Trophoblast cell (in vitro differentiated cells and primary cell): ENCODE results near the gene NDEL1.

Experiments
- DNase-seq, 2 donors: peaks; one replicate each; pipeline ENCODE4 v3.0.0-alpha.2; 2016
- H2AFZ ChIP-seq: 2 replicates; pipeline ENCODE4 v1.6.1; 2013; ENCODE audit warnings: low read length, moderate library complexity, mild to moderate bottlenecking; ENCODE audit not compliant: insufficient read depth, poor library complexity
- H2AK5ac ChIP-seq: 2 replicates; pipeline ENCODE4 v1.6.1; 2013; ENCODE audit warnings: mild to moderate bottlenecking, low read length
- H2BK120ac ChIP-seq: 2 replicates; pipeline ENCODE4 v1.6.1; 2013; ENCODE audit warnings: low read length, mild to moderate bottlenecking, moderate library complexity; ENCODE audit not compliant: insufficient read depth, poor library complexity
- H2BK12ac ChIP-seq: 2 replicates; pipeline ENCODE4 v1.6.1; 2013; ENCODE audit warnings: mild to moderate bottlenecking, low read length, moderate library complexity
- H2BK5ac ChIP-seq: 2 replicates; pipeline ENCODE4 v1.6.1; 2013; ENCODE audit warnings: low read length, low read depth, moderate library complexity, mild to moderate bottlenecking; ENCODE audit not compliant: poor library complexity
- H3K14ac ChIP-seq: 2 replicates; pipeline ENCODE4 v1.6.1; 2013; ENCODE audit warnings: mild to moderate bottlenecking, low read length
- H3K18ac ChIP-seq: 2 replicates; pipeline ENCODE4 v1.6.1; 2013; ENCODE audit warnings: mild to moderate bottlenecking, low read length
- H3K23ac ChIP-seq: 2 replicates; pipeline ENCODE4 v1.6.1; 2013; ENCODE audit warnings: low read length
- H3K27ac ChIP-seq: 2 replicates; pipeline ENCODE4 v1.5.1; 2013; ENCODE audit warnings: low read depth, mild to moderate bottlenecking, inconsistent platforms, low read length, moderate library complexity
- H3K27me3 ChIP-seq: 2 replicates; pipeline ENCODE4 v1.6.1; 2013; ENCODE audit warnings: inconsistent platforms, mild to moderate bottlenecking, low read length, moderate library complexity; ENCODE audit not compliant: insufficient read depth
- H3K36me3 ChIP-seq, 2 experiments: 1 replicate in 1 of 2; 2 replicates in 1 of 2; pipeline ENCODE4 v1.6.1; 2013; ENCODE audit warnings: low read length in 2 of 2, mild to moderate bottlenecking in 2 of 2, moderate library complexity in 1 of 2; ENCODE audit not compliant: insufficient read depth in 2 of 2, control insufficient read depth in 1 of 2
- H3K4ac ChIP-seq: 2 replicates; pipeline ENCODE4 v1.6.1; 2013; ENCODE audit warnings: low read depth, mild to moderate bottlenecking, low read length, moderate library complexity
- H3K4me1 ChIP-seq, 2 experiments: 1 replicate in 1 of 2; 2 replicates in 1 of 2; pipeline ENCODE4 v1.6.1; 2013; ENCODE audit warnings: low read length in 2 of 2, mild to moderate bottlenecking in 2 of 2, moderate library complexity in 1 of 2; ENCODE audit not compliant: insufficient read depth in 2 of 2, control insufficient read depth in 1 of 2
- H3K4me2 ChIP-seq: 2 replicates; pipeline ENCODE4 v1.6.1; 2013; ENCODE audit warnings: inconsistent platforms, mild to moderate bottlenecking, low read length, moderate library complexity
- H3K4me3 ChIP-seq: 2 replicates; pipeline ENCODE4 v1.5.1; 2013; ENCODE audit warnings: mild to moderate bottlenecking, low read depth, low read length, inconsistent platforms
- H3K79me1 ChIP-seq: one replicate; pipeline ENCODE4 v1.6.1; 2013; ENCODE audit warnings: low read length
- H3K79me2 ChIP-seq: 2 replicates; pipeline ENCODE4 v1.6.1; 2013; ENCODE audit warnings: low read length, mild to moderate bottlenecking; ENCODE audit not compliant: control insufficient read depth, insufficient read depth, poor library complexity
- H3K9ac ChIP-seq: 2 replicates; pipeline ENCODE4 v1.6.1; 2013; ENCODE audit warnings: mild to moderate bottlenecking, low read length
- H3K9me3 ChIP-seq: 2 replicates; pipeline ENCODE4 v1.6.1; 2013; ENCODE audit warnings: low read depth, mild to moderate bottlenecking, control low read depth, inconsistent platforms, low read length; ENCODE audit not compliant: insufficient read depth
- H4K12ac ChIP-seq: 2 replicates; pipeline ENCODE4 v1.6.1; 2013; ENCODE audit warnings: low read depth, mild to moderate bottlenecking, low read length, moderate library complexity
- H4K8ac ChIP-seq: 2 replicates; pipeline ENCODE4 v1.6.1; 2013; ENCODE audit warnings: low read depth, mild to moderate bottlenecking, low read length, moderate library complexity
- H4K91ac ChIP-seq: one replicate; pipeline ENCODE4 v1.6.1; 2013; ENCODE audit warnings: low read depth, mild to moderate bottlenecking, low read length, moderate library complexity
- WGBS: extraction: QIAGEN DNeasy Blood & Tissue Kit; methylation state at CpG from one replicate; pipeline ENCODE4 v1.1.7; 2013; ENCODE audit warnings: missing lambda C conversion rate; ENCODE audit not compliant: insufficient read length, insufficient coverage; ENCODE audit errors: extremely low coverage; 5-methylcytosine and 5-hydroxymethylcytosine counted together

NDEL1 gene

DNA sequence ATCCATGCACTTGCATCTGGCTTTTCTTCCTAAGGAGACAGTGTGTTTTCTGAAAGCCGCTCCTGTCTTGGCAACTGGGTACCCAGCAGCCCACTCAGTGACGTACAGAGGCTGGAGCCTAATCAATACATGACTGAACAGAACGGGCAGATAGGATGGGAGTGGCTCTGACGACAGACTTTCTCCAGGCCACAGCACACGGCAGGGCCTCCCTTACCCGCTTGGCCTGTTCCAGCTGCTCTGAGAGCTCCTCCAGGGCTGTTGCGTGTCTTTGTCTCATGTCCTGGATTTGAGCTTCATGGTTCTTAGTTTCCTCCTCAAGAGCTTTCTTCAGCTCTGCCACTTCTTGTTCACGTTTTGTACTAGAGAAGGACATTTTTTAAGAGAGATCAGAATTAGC is 64.9 kb downstream of the NDEL1 start:
- no CpG with 5 or more reads among the region's 8 CpGs for WGBS

GRCh38 chr17:8502126-8502525 is 66.4 kb downstream of the NDEL1 start:
- no peak overlapping the region for H2BK12ac ChIP-seq
- H4K8ac ChIP-seq, result no peak overlapping the region
- no peak overlapping the region for H4K12ac ChIP-seq
- no peaks in the 10 kb centered on the region for H3K4me1 ChIP-seq
- H3K27ac ChIP-seq, result no peak overlapping the region
- WGBS, result no CpG with 5 or more reads among the region's 6 CpGs
- H2BK5ac ChIP-seq, result no peak overlapping the region
- no peak overlapping the region for H2AK5ac ChIP-seq
- H2AFZ ChIP-seq, result no peak overlapping the region
- H3K4me2 ChIP-seq, result no peak overlapping the region
- no peak for DNase-seq
- H3K9me3 ChIP-seq, result peaks cover 4% of the 10 kb centered on the region
- no peak overlapping the region for H2BK120ac ChIP-seq
- no peak overlapping the region for H3K14ac ChIP-seq
- H3K18ac ChIP-seq, result no peak overlapping the region
- H3K9ac ChIP-seq, result no peak overlapping the region
- peaks cover 57 to 78% of the 10 kb centered on the region in 2 experiments for H3K36me3 ChIP-seq
- H4K91ac ChIP-seq, result no peak overlapping the region
- no peak overlapping the region for H3K23ac ChIP-seq
- H3K79me2 ChIP-seq, result no peaks in the 10 kb centered on the region
- no peak overlapping the region for H3K4ac ChIP-seq
- no peaks in the 10 kb centered on the region for H3K79me1 ChIP-seq
- H3K27me3 ChIP-seq, result no peaks in the 10 kb centered on the region
- H3K4me3 ChIP-seq, result no peak overlapping the region

More for the DNA sequence above, 64.9 kb downstream of the NDEL1 start:
- Histone ChIP-seq H2BK120ac (no peak overlapping the region), H3K4me3 (no peak overlapping the region), H2BK12ac (no peak overlapping the region), H3K27ac (no peak overlapping the region), H2BK5ac (no peak overlapping the region), H3K9me3 (peaks cover 4% of the 10 kb centered on the region), H4K8ac (no peak overlapping the region), H3K27me3 (no peaks in the 10 kb centered on the region), H4K12ac (no peak overlapping the region), H3K4ac (no peak overlapping the region), H3K4me2 (no peak overlapping the region), H3K14ac (no peak overlapping the region), H4K91ac (no peak overlapping the region), H3K79me1 (no peaks in the 10 kb centered on the region), H3K79me2 (no peaks in the 10 kb centered on the region), H3K23ac (no peak overlapping the region), H2AK5ac (no peak overlapping the region), H3K18ac (no peak overlapping the region), H3K36me3 (peaks cover 60 to 79% of the 10 kb centered on the region in 2 experiments), H3K9ac (no peak overlapping the region), H3K4me1 (no peaks in the 10 kb centered on the region), H2AFZ (no peak overlapping the region)
- no peak for DNase-seq

GRCh38 chr17:8503368-8503767 is 67.7 kb downstream of the NDEL1 start:
- no CpG with 5 or more reads among the region's 6 CpGs for WGBS
- Histone ChIP-seq H2BK12ac (no peak overlapping the region), H3K4ac (no peak overlapping the region)

DNA sequence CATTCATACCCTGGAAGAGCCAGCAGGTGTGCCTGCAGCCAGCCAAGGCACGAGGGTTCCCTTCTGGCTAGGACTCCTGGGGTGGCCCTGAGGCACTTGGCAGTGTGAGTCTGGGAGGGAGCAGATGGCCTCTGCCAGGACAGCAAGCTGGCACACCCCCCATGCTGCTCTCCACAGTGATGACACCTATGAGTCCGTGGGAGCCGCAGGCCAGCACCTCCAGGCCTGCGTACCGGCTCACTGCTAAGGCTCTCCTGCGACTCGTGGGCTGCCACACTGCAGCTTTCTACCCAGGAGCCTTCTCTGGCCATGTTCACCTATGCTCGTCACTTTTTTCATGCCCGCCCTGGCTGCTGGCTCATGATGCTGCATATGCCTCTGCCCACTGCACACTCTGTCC is 68.1 kb downstream of the NDEL1 start:
- no peaks in the 10 kb centered on the region for H3K4me1 ChIP-seq
- H3K9ac ChIP-seq, result no peak overlapping the region
- no peak overlapping the region for H3K23ac ChIP-seq
- no peak for DNase-seq
- H3K4me3 ChIP-seq, result no peak overlapping the region
- no peak overlapping the region for H3K27ac ChIP-seq
- H4K12ac ChIP-seq, result no peak overlapping the region
- no peak overlapping the region for H2BK5ac ChIP-seq
- no peak overlapping the region for H2BK120ac ChIP-seq
- H3K27me3 ChIP-seq, result no peaks in the 10 kb centered on the region
- H3K14ac ChIP-seq, result no peak overlapping the region
- H3K4me2 ChIP-seq, result no peak overlapping the region
- H3K79me1 ChIP-seq, result no peaks in the 10 kb centered on the region
- H3K9me3 ChIP-seq, result peaks cover 4% of the 10 kb centered on the region
- H3K36me3 ChIP-seq, result peaks cover 60 to 84% of the 10 kb centered on the region in 2 experiments
- H3K79me2 ChIP-seq, result no peaks in the 10 kb centered on the region
- no peak overlapping the region for H2BK12ac ChIP-seq
- no peak overlapping the region for H3K4ac ChIP-seq
- no peak overlapping the region for H2AK5ac ChIP-seq
- H4K8ac ChIP-seq, result no peak overlapping the region
- WGBS, result no CpG with 5 or more reads among the region's 9 CpGs
- no peak overlapping the region for H3K18ac ChIP-seq
- H2AFZ ChIP-seq, result no peak overlapping the region
- no peak overlapping the region for H4K91ac ChIP-seq

More at GRCh38 chr17:8503368-8503767, 67.7 kb downstream of the NDEL1 start:
- no peak overlapping the region for H3K23ac ChIP-seq
- no peak for DNase-seq
- H3K79me2 ChIP-seq, result no peaks in the 10 kb centered on the region
- no peak overlapping the region for H3K18ac ChIP-seq
- H2AK5ac ChIP-seq, result no peak overlapping the region
- no peak overlapping the region for H2AFZ ChIP-seq
- no peak overlapping the region for H3K14ac ChIP-seq
- H3K4me3 ChIP-seq, result no peak overlapping the region
- H4K12ac ChIP-seq, result no peak overlapping the region
- H3K4me1 ChIP-seq, result no peaks in the 10 kb centered on the region
- no peak overlapping the region for H3K27ac ChIP-seq
- H3K27me3 ChIP-seq, result no peaks in the 10 kb centered on the region
- H3K9me3 ChIP-seq, result peaks cover 4% of the 10 kb centered on the region
- H3K36me3 ChIP-seq, result peaks cover 60 to 81% of the 10 kb centered on the region in 2 experiments
- no peak overlapping the region for H2BK120ac ChIP-seq
- no peak overlapping the region for H4K91ac ChIP-seq
- no peaks in the 10 kb centered on the region for H3K79me1 ChIP-seq
- no peak overlapping the region for H4K8ac ChIP-seq
- no peak overlapping the region for H2BK5ac ChIP-seq
- no peak overlapping the region for H3K4me2 ChIP-seq
- no peak overlapping the region for H3K9ac ChIP-seq
